GM21381 (cell line): Measurements from ENCODE around the gene CDK16.

Experiments
- ATAC-seq: cut with Tn5 transposase; IDR thresholded peaks from one replicate; pipeline ENCODE4 v1.9.1; 2021; ENCODE audit warnings: mild to moderate bottlenecking, moderate library complexity; ENCODE audit not compliant: unreplicated experiment

CDK16 gene

GRCh38 chrX:47226531-47227333 is 8.3 kb downstream of the CDK16 start:
- no peak for ATAC-seq

- ATAC-seq, result no peak
Observed at GRCh38 chrX:47227334-47227583, 8.8 kb downstream of the CDK16 start.

GRCh38 chrX:47228550-47229270 is 10.2 kb downstream of the CDK16 start:
- no peak for ATAC-seq

GRCh38 chrX:47229427-47229826 is 10.9 kb downstream of the CDK16 start:
- no peak for ATAC-seq

GRCh38 chrX:47230136-47230868 is 11.8 kb downstream of the CDK16 start:
- ATAC-seq, result no peak

- no peak for ATAC-seq
Observed at GRCh38 chrX:47231167-47231566, 12.7 kb downstream of the CDK16 start.

GRCh38 chrX:47232197-47232802 is 13.8 kb downstream of the CDK16 start:
- ATAC-seq, result no peak

- ATAC-seq, result peak; percentile 7
Observed at GRCh38 chrX:47232803-47233332, 14.4 kb downstream of the CDK16 start, which contains the start of gene USP11. Gene USP11 (plus strand): TSS chrX:47233009. CDS start chrX:47233044, 35 bp downstream.

GRCh38 chrX:47233333-47234113 is 15.0 kb downstream of the CDK16 start:
- ATAC-seq, result peak; percentile 83

- ATAC-seq, result no peak
Observed at GRCh38 chrX:47234583-47234982, 16.1 kb downstream of the CDK16 start.

- no peak for ATAC-seq
Observed at GRCh38 chrX:47235691-47236103, 17.2 kb downstream of the CDK16 start.

- ATAC-seq, result no peak
Observed at GRCh38 chrX:47239199-47239598, 20.7 kb downstream of the CDK16 start.

GRCh38 chrX:47239898-47240545 is 21.5 kb downstream of the CDK16 start:
- ATAC-seq, result no peak

GRCh38 chrX:47240619-47241018 is 22.1 kb downstream of the CDK16 start:
- no peak for ATAC-seq

GRCh38 chrX:47241201-47242011 is 22.9 kb downstream of the CDK16 start:
- ATAC-seq, result no peak

GRCh38 chrX:47242321-47242720 is 23.8 kb downstream of the CDK16 start:
- no peak for ATAC-seq

GRCh38 chrX:47243351-47243750 is 24.9 kb downstream of the CDK16 start:
- ATAC-seq, result no peak

- ATAC-seq, result no peak
Observed at GRCh38 chrX:47244676-47245075, 26.2 kb downstream of the CDK16 start.

- no peak for ATAC-seq
Observed at GRCh38 chrX:47245156-47245555, 26.7 kb downstream of the CDK16 start.
